ENCODE data around the gene ZHX3. TPM values are rescaled to one million over a fixed set of nuclear protein-coding genes. Genes with fewer than 3 reads are reported as not detected.

Gene ZHX3
- total RNA-seq, 2 donors from 2014 or later = 10.9 to 11.9 TPM

DNA sequence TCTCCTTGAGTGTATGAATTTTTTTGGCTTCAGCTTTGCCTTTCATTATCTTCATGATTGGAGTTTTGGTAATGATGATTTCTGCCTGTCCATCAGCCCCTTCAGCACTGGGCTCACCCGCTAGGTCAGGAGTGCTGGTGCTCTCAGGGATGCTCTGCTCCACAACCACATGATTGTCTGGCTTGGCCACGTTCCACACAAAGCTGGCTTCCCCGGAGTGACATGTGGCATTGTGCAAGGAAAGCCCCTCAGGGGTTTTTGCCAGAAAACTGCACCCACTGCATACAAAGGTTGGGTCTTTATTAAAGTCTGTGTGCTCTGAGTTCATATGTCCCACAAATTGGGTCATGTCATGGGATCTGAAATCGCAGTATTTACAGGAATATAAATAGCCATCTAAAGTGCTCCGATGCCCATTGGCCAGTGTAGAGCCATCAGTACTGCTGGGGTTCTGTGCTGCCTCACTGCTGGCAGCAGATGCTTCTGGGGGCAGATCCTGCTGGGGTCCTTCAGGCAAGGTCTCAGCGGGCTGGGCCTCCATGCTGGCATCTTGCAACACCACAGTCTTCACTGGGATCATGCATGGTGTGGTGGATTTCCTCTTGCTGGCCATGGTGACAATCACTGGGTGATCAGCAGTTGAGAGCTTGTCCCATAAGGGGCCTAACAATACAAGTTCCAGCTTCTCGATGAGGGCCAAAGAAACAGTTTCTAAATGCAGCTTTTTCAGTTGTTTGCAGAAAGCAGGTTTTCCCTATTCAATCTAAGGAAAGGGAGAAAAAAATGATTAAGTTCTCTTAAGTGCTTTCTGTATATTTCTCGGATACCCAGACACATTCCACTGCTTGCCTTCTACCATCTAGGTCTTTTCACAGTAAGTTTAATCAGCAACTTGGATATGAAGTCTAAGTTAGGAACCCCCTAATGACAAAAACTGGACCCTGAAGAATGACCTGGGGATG lies 112.9 kb downstream of the ZHX3 start:
- H3K27ac ChIP-seq = no peak overlapping the region
- ATAC-seq (no peak), DNase-seq (no peak)
- H3K36me3 ChIP-seq (replicated peaks in 1 of 2; ENCODE audit: insufficient read depth in 1 of 2, low read depth in 2 of 2) = no peaks in the 10 kb centered on the region
- H3K4me3 ChIP-seq = no peak overlapping the region
- intact Hi-C loops (cut with DNase I) = no loop called here
- H3K27me3 ChIP-seq = no peaks in the 10 kb centered on the region
- WGBS, 2 donors = 96 to 97% methylated on average over 7 to 8 of the region's 8 CpGs
- no peak for TF ChIP-seq POLR2A (IDR thresholded peaks at IDR 0.05)
- TF ChIP-seq, protein P1, sequence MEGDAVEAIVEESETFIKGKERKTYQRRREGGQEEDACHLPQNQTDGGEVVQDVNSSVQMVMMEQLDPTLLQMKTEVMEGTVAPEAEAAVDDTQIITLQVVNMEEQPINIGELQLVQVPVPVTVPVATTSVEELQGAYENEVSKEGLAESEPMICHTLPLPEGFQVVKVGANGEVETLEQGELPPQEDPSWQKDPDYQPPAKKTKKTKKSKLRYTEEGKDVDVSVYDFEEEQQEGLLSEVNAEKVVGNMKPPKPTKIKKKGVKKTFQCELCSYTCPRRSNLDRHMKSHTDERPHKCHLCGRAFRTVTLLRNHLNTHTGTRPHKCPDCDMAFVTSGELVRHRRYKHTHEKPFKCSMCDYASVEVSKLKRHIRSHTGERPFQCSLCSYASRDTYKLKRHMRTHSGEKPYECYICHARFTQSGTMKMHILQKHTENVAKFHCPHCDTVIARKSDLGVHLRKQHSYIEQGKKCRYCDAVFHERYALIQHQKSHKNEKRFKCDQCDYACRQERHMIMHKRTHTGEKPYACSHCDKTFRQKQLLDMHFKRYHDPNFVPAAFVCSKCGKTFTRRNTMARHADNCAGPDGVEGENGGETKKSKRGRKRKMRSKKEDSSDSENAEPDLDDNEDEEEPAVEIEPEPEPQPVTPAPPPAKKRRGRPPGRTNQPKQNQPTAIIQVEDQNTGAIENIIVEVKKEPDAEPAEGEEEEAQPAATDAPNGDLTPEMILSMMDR (IDR thresholded peaks at IDR 0.05) = no peak
- H3K9me3 ChIP-seq = peaks cover 0 to 4% (median 0%) of the 10 kb centered on the region in 3 donors
- no peaks in the 10 kb centered on the region for H3K4me1 ChIP-seq

DNA sequence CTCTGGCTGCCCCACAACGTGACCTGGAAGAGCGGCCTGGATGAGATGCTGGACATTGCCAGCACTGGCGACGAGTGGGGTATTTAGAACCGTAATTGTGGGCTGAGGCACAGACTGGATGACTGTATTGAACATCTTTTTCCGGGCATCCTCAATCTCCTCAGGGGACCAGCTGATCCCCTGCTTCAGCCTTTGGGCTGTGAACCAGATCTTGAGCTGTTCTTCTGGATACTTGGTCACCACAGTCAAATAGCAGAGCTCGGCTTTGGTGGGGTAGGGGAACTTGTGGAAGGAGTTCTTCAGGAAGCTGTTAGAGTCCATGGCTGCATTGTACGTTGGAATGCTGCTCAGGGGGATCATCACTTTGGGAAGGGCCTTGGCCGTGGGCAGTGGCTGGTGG lies 113.9 kb downstream of the ZHX3 start:
- no peaks in the 10 kb centered on the region for H3K36me3 ChIP-seq (replicated peaks in 1 of 2; ENCODE audit: insufficient read depth in 1 of 2, low read depth in 2 of 2)

DNA sequence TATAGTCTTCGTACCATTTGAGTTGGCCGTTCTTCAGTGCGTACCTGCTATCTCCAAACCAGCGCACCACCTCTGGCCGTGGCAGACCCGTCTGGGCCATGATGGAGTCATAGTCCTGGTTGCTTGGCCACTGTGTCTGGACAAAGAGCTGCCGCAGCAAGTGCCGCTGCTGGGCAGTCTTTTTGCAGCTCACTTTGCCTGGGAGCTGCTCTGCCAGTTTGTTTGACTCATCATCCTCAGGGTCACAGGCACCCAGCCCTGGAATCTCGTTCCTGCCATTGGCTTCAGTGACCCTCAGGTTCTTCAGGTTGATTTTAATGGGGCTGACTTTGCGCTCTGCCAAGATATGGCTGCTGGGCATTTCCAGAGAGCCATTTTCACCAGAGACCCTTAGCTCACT lies 115.1 kb downstream of the ZHX3 start:
- no peak overlapping the region for H3K4me3 ChIP-seq
- 96% methylated on average over 7 to 9 of the region's 10 CpGs for WGBS, 2 donors
- no peaks in the 10 kb centered on the region for H3K27me3 ChIP-seq
- H3K27ac ChIP-seq = no peak overlapping the region
- H3K36me3 ChIP-seq (replicated peaks in 1 of 2; ENCODE audit: insufficient read depth in 1 of 2, low read depth in 2 of 2) = no peaks in the 10 kb centered on the region
- peaks cover 0 to 4% (median 0%) of the 10 kb centered on the region in 3 donors for H3K9me3 ChIP-seq
- ATAC-seq (no peak), DNase-seq (no peak)
- TF ChIP-seq POLR2A (IDR thresholded peaks at IDR 0.05) = no peak
- TF ChIP-seq, protein P1 (IDR thresholded peaks at IDR 0.05) = no peak
- no peaks in the 10 kb centered on the region for H3K4me1 ChIP-seq
- intact Hi-C loops (cut with DNase I) = no loop called here

More for the DNA sequence above, 113.9 kb downstream of the ZHX3 start:
- H3K4me1 ChIP-seq = no peaks in the 10 kb centered on the region
- H3K27ac ChIP-seq = no peak overlapping the region
- 94 to 100% methylated on average over 4 to 9 of the region's 9 CpGs for WGBS, 2 donors
- ATAC-seq = no peak
- no peak overlapping the region for H3K4me3 ChIP-seq
- TF ChIP-seq POLR2A (IDR thresholded peaks at IDR 0.05) = no peak
- TF ChIP-seq, protein P1 (IDR thresholded peaks at IDR 0.05) = no peak
- H3K9me3 ChIP-seq = peaks cover 0 to 4% (median 0%) of the 10 kb centered on the region in 3 donors
- DNase-seq = no peak
- intact Hi-C loops (cut with DNase I) = no loop called here
- H3K27me3 ChIP-seq = no peaks in the 10 kb centered on the region

DNA sequence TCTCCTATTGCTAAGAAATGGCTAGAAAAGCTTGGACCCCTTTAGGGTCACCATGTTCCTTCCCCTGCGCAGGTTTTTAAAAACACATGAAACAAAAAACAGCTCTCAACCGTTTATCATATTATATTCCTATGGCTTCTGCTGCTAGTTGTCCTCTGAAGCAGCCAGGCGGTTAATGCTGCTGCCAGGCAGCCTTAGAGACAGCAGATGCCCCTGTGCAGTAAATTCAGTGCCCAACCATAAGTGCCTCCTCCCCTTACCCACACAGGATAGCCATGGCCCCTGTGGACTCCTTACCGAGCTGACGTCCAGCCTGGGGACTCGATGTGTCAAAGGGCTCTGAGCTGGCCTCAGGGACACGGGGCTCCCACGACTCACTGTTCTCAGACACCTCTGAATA lies 115.8 kb downstream of the ZHX3 start:
- DNase-seq (no peak), ATAC-seq (no peak)
- H3K4me3 ChIP-seq = no peak overlapping the region
- no peaks in the 10 kb centered on the region for H3K27me3 ChIP-seq
- intact Hi-C loops (cut with DNase I) = no loop called here
- peaks cover 0 to 4% (median 0%) of the 10 kb centered on the region in 3 donors for H3K9me3 ChIP-seq
- no peaks in the 10 kb centered on the region for H3K36me3 ChIP-seq (replicated peaks in 1 of 2; ENCODE audit: insufficient read depth in 1 of 2, low read depth in 2 of 2)
- no peak for TF ChIP-seq POLR2A (IDR thresholded peaks at IDR 0.05)
- TF ChIP-seq, protein P1 (IDR thresholded peaks at IDR 0.05) = no peak
- H3K4me1 ChIP-seq = no peaks in the 10 kb centered on the region
- 89 to 96% methylated on average over 6 to 7 of the region's 8 CpGs for WGBS, 2 donors
- H3K27ac ChIP-seq = no peak overlapping the region
